GM12801 (cell line): Measurements from ENCODE around the gene SLC37A3.

Source experiments
- TF ChIP-seq, protein P1 (sequence below): IDR thresholded peaks from one replicate; pipeline ENCODE4 v1.5.1; 2011; ENCODE audit warnings: control low read depth; ENCODE audit not compliant: insufficient read length; ENCODE audit errors: extremely low read depth

The SLC37A3 gene

DNA sequence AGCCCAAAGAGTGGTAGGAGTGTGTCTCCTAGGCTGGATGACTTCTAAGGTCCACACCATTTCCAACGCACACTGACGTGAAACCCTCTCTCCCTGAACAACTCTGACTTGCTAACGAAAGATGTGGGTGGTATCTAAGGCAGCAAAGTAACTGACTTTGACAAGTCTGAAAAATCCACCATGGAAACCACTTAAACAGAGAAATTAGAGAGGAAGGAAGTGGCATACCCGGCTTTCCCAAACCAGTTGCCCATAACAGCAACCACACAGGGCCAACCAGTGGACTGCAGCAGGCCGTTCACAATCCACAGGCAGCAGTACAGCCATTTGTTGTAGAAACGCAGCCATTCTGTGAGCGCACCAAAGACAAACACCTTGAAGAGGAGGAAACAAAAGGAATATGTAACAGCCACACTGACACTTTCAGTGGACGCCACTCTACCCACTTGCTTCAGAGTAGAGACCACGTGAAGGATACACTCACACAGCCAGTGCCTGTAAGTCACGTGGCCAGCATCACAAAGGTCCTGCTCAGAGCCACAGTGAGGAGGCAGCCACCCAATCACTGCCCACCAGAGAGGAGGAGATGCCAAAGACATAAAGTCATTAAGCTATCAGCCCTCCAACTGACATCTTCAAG, 39.8 kb downstream of the SLC37A3 start:
- TF ChIP-seq, protein P1, sequence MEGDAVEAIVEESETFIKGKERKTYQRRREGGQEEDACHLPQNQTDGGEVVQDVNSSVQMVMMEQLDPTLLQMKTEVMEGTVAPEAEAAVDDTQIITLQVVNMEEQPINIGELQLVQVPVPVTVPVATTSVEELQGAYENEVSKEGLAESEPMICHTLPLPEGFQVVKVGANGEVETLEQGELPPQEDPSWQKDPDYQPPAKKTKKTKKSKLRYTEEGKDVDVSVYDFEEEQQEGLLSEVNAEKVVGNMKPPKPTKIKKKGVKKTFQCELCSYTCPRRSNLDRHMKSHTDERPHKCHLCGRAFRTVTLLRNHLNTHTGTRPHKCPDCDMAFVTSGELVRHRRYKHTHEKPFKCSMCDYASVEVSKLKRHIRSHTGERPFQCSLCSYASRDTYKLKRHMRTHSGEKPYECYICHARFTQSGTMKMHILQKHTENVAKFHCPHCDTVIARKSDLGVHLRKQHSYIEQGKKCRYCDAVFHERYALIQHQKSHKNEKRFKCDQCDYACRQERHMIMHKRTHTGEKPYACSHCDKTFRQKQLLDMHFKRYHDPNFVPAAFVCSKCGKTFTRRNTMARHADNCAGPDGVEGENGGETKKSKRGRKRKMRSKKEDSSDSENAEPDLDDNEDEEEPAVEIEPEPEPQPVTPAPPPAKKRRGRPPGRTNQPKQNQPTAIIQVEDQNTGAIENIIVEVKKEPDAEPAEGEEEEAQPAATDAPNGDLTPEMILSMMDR, result no peak

DNA sequence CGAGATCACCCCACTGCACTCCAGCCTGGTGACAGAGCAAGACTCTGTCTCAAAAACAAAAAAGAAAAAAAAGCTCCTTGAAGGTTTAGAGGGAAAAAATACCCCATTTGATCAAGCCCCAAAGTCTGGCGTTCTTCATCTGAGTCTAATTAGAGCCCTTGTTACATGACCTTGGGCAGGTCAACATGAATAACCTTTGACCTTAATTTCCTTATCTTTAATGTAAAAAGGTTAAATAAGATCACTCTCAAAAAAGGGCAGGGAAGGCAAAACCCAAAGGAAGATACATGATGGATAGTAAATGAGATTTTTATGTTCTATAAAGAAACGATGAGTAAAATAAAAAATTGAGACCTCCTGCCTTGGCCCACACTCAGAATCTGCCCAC, 40.3 kb downstream of the SLC37A3 start:
- TF ChIP-seq, protein P1, result no peak

DNA sequence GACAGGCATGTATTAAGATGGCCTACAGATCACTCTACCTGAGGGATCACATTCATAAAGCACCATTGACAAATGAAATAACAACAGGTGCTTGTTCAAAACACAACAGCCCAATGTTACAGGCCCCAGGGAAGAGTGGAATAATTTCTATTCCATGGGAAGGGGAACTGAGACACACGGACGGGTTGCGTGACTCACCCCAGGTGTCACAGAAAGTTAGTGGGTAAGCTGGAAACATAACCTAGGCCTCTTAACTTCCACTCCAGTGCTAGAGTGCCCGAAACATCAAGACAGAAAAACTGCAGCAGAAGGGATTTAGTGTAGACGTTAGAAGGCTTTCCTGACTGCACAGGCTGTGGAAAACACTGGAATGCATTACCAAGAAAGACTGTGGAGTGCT, 48.3 kb downstream of the SLC37A3 start:
- TF ChIP-seq, protein P1, result no peak

DNA sequence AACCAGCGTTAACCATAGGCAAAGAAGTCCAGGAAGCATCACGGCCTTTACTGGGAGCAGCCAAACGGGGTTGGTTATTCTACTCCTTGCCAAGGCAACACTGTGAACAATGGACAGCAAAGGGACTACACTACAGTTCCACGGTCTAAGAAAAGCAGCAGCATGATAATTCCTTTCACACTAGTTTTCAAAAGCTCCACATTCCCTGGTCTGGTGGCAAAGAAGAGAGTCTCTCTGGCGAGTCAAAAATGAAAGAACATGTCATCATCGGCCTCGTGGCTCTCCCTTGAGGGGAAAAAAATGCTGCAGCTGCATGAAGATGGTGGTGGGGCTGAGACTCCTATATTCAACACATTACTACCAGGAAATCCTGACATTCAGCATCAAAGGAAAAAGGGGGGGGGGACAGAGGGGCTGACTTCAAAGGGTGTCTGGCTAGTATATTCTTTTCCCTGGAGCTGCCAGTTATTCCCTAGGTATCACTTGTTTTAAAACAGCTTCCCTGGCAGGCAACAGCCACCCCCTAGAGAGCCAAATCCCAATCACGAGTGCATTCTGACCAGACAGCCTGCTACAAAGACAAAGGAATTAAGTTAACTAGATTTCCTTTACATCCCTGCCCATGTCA, 49.1 kb downstream of the SLC37A3 start:
- TF ChIP-seq, protein P1, result no peak

DNA sequence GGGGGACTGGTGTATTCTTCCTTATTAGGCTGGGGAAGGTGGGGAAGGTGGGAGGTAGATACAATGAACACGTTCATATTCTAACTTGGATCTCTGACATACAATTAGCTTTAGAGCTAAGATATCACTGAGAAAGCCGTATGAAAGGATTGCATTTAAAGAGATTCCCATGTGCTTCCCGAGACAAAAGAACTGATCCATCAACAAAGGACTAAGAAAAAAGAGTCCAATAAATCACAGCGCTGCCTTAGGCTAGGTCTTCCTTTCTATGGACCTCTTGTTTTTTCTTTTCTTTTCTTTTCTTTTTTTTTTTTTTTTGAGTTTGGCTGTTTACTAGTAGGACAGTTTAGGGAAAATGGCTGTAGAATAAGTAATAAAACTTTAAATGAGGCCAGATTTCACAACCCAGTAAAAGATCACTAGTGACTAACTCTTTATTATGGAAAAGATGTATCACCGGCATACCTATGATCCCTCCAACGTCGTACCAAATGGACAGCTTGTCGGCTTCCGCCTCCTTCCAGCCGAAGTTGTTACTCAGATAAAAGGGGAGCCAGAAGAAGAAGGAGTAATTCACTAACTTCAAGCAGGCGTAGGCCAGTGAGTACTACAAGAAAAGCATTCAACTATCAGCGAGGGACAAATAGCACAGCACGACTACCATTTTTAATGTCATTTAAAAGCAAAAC, 50.0 kb downstream of the SLC37A3 start:
- TF ChIP-seq, protein P1, result no peak

DNA sequence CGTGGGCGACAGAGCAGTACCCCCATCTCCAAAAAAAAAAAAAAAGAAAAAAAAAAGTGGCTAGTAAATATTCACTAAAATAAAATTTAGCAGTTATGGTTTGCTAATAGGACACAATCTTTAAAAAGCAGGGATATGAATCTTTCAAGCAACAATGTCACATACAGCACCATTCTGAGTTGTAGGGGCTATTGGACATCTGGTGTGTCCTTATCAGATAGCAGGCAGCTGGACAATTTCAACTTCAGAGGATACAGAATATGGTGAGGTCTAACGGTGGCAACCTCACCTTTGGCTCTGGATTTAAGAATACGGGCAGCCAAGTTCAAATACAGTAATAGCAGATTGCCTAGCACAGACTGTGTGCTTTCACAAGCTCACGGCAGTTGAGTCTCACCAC, 51.1 kb downstream of the SLC37A3 start:
- TF ChIP-seq, protein P1, result no peak

DNA sequence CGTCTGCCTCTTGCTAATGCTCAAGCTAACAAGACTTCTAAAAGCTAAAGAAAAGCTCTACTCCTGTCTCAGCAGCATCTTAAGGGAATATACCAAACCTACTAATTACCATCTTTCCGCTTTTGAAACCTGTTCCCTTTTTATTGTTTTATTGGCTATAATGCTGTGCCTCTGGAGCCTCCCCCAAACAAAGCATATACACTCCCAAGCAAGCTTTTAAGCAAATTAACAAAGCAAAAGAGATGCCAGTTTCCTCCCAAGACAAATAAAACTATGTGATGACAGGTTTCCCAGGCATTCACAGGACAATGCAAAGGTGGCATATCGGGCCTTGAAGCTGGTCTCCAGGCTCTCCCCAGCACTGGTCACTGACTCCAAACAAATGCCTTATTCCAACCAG, 52.9 kb downstream of the SLC37A3 start:
- TF ChIP-seq, protein P1, result no peak
